Stimulated activated CD8-positive, alpha-beta memory T cell treated with anti-CD3 and anti-CD28 coated beads, Interleukin-4, amount 100 ng/mL, for 1 hour (primary cell): ENCODE results near the gene SF3A1.

Source experiments
- DNase-seq, 2 donors: peaks; one replicate each; pipeline ENCODE4 v3.0.0-alpha.2; 2020; ENCODE audit warnings: low read depth in 2 of 2, low spot score in 1 of 2

SF3A1 gene

GRCh38 chr22:30386608-30386959 is 29.9 kb upstream of the SF3A1 start:
- DNase-seq, result no peak

- DNase-seq, result no peak
Measured at GRCh38 chr22:30385942-30386341, 29.2 kb upstream of the SF3A1 start.

GRCh38 chr22:30383061-30383460 is 26.4 kb upstream of the SF3A1 start:
- DNase-seq, result no peak

- no peak for DNase-seq
Measured at GRCh38 chr22:30382340-30382739, 25.6 kb upstream of the SF3A1 start.

GRCh38 chr22:30381264-30381663 is 24.6 kb upstream of the SF3A1 start:
- DNase-seq, result no peak

GRCh38 chr22:30380011-30380410 is 23.3 kb upstream of the SF3A1 start:
- DNase-seq, result no peak

GRCh38 chr22:30375312-30375849 is 18.7 kb upstream of the SF3A1 start:
- no peak for DNase-seq

- no peak for DNase-seq
Measured at GRCh38 chr22:30373331-30374325, 16.9 kb upstream of the SF3A1 start.

GRCh38 chr22:30372915-30373314 is 16.2 kb upstream of the SF3A1 start:
- no peak for DNase-seq

GRCh38 chr22:30371981-30372380 is 15.3 kb upstream of the SF3A1 start:
- DNase-seq, result no peak

GRCh38 chr22:30371321-30371720 is 14.6 kb upstream of the SF3A1 start:
- DNase-seq, result no peak

- no peak for DNase-seq
Measured at GRCh38 chr22:30370641-30371230, 14.0 kb upstream of the SF3A1 start.

GRCh38 chr22:30368420-30368819 is 11.7 kb upstream of the SF3A1 start:
- DNase-seq, result no peak

- DNase-seq, result no peak
Measured at GRCh38 chr22:30365891-30366290, 9.2 kb upstream of the SF3A1 start.

- DNase-seq, result no peak
Measured at GRCh38 chr22:30362651-30363281, 6.1 kb upstream of the SF3A1 start.

GRCh38 chr22:30361916-30362650 is 5.4 kb upstream of the SF3A1 start:
- no peak for DNase-seq

- no peak for DNase-seq
Measured at GRCh38 chr22:30358541-30358940, 1.8 kb upstream of the SF3A1 start.

- DNase-seq, result no peak
Measured at GRCh38 chr22:30357650-30358215, 1.0 kb upstream of the SF3A1 start.

GRCh38 chr22:30357236-30357570 is 509 bp upstream of the SF3A1 start:
- DNase-seq, result no peak

- DNase-seq, result no peak
Measured at GRCh38 chr22:30354644-30355043, 2.0 kb downstream of the SF3A1 start.

- DNase-seq, result no peak
Measured at GRCh38 chr22:30351226-30351625, 5.5 kb downstream of the SF3A1 start.
